Adrenal gland (tissue), 12 donors: ENCODE measurements around the gene BTBD6. TPM values are rescaled to one million over a fixed set of nuclear protein-coding genes. Genes with fewer than 3 reads are reported as not detected.

Source experiments
- DNase-seq, 7 donors: peaks; one replicate each; pipeline ENCODE4 v3.0.0-alpha.2; 2019 to 2020
- H3K27ac ChIP-seq, 5 donors: fragments of 200-600 bp; sonication (generic) in 4 of 5; 1 replicate in 3 of 5; 2 replicates in 2 of 5; pipeline versions ENCODE4 v1.5.1 to v1.8.0; 2016 to 2020; ENCODE audit warnings: mild to moderate bottlenecking in 1 of 5
- H3K27me3 ChIP-seq: fragments of 200-600 bp; 2 replicates; pipeline ENCODE4 v1.8.0; 2021
- H3K36me3 ChIP-seq, 2 donors: fragments of 200-600 bp; replicated peaks in 1 of 2; 1 replicate in 1 of 2; 2 replicates in 1 of 2; pipeline versions ENCODE4 v1.5.1 to v1.8.0; 2018 to 2022
- H3K4me1 ChIP-seq, 2 donors: fragments of 200-600 bp; replicated peaks in 1 of 2; 1 replicate in 1 of 2; 2 replicates in 1 of 2; pipeline versions ENCODE4 v1.5.1 to v1.8.0; 2018 to 2021
- H3K4me3 ChIP-seq, 4 donors: fragments of 200-600 bp; sonication (generic) in 3 of 4; one replicate each; pipeline ENCODE4 v1.5.1; 2016 to 2018
- H3K9me3 ChIP-seq, 3 donors: fragments of 200-600 bp; sonication (generic) in 1 of 3; replicated peaks in 1 of 3; 1 replicate in 2 of 3; 2 replicates in 1 of 3; pipeline versions ENCODE4 v1.5.1 to v1.8.0; 2016 to 2021
- POLR2A ChIP-seq, 2 donors: fragments of 450-650 bp; IDR thresholded peaks; one replicate each; pipeline ENCODE4 v1.6.1; 2017; ENCODE audit warnings: antibody characterized with exemption in 2 of 2, mild to moderate bottlenecking in 2 of 2, moderate library complexity in 1 of 2
- WGBS, 4 donors: extraction: QIAGEN DNeasy Blood & Tissue Kit in 2 of 4; methylation state at CpG; one replicate each; pipeline versions ENCODE4 v1.1.5 to v1.1.7; 2013 to 2017; 5-methylcytosine and 5-hydroxymethylcytosine counted together
- intact Hi-C, 2 donors: fragments of 100-400 bp; cut with DNase I; formaldehyde crosslinking; loops; one replicate each; pipeline versions ENCODE4 v1.14.1 to v1.15.0; 2022 to 2023
- polyA plus RNA-seq, 3 donors: library from polyadenylated mRNA; stranded (reverse); fragments of 200-250 nt in 2 of 3; fragments of 350-450 nt in 1 of 3; fragmentation: Illumina TruSeq in 1 of 3; extraction: RNeasy Lipid Tissue Mini Kit (QIAGEN cat#74804) in 1 of 3; gene quantifications; one replicate each; pipeline ENCODE4 v1.2.3, GENCODE V29; 2013 to 2014
- total RNA-seq, 9 donors: library from RNA; depleted of rRNA in 4 of 9; stranded (reverse); fragments of >200 nt in 4 of 9; fragments of 120-200 nt in 1 of 9; fragmentation: NEBNext Ultra II Directional in 1 of 9; extraction: Animal tissue kit (Norgen Biotek cat#: 25700) in 1 of 9; gene quantifications; one replicate each; pipeline versions ENCODE4 v1.1.0 to v1.2.4, GENCODE V29; 2013 to 2023
- TF ChIP-seq, protein P1 (sequence below), 6 experiments: fragments of 450-650 bp in 4 of 6; fragments of 200-600 bp in 2 of 6; sonication (generic) in 1 of 6; IDR thresholded peaks; 1 replicate in 5 of 6; 2 replicates in 1 of 6; pipeline versions ENCODE4 v1.5.1 to v1.8.0; 2016 to 2021; ENCODE audit warnings: antibody characterized with exemption in 6 of 6, mild to moderate bottlenecking in 2 of 6, moderate library complexity in 1 of 6
- donor health status: healthy with polysubstance abuse.
- donor health status: Bipolar disorder and iron deficiency.
- donor health status: DM: yes; HTN: yes; CAD: no.
- donor health status: DM: no; HTN: no; CAD: no.
- donor health status: DM: no; HTN: no; CAD: no.
- donor health status: DM: yes; HTN: yes; CAD: no.

BTBD6 gene
- total and polyA plus RNA-seq, 12 donors: 14.3 to 78.5 (median 33.6) TPM

DNA sequence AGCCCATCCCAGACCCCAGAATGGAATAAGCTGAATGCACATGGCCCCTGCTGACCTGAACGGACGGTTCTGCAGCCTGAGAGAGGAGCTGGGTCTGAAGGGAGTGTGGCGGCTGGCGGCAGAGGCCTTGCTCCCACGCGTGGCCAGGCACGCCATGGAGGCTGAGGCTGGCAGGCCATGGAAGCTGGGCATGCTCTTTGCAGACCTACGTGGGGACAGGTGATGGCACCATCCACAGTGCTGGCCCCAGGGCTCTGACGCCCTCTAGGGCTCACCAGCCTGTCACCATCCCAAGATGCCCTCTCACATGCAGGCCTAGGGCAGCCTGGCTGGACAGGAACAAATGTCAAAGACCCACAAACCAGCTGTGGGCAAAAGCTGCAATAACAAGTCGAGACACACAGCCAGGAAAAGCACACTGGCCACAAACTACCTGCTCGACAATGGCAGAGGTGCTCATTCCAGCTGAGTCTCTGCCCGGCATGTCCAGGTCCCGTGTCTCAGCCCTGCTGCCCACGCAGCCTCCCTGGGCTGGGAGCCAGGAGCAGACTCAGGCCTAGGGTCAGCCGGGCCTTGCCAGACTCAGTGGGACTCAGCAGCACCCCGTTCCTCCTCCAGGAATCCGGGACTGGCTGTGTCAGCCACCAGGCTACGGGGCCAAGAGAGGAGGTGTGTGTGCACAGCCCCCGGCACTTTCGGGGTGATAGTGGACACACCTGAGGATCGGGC is 19.7 kb downstream of the BTBD6 start:
- Histone ChIP-seq H3K27me3 (no peaks in the 10 kb centered on the region), H3K4me1 (no peaks in the 10 kb centered on the region), H3K4me3 (no peak overlapping the region), H3K27ac (no peak overlapping the region), H3K36me3 (peaks cover 0 to 6% of the 10 kb centered on the region in 2 donors), H3K9me3 (no peaks in the 10 kb centered on the region)
- intact Hi-C loops: no loop called here
- WGBS, 4 donors: 88 to 93% (median 91%) methylated on average over 10 to 21 of the region's 21 CpGs
- no peak for DNase-seq
- TF ChIP-seq, protein P1, sequence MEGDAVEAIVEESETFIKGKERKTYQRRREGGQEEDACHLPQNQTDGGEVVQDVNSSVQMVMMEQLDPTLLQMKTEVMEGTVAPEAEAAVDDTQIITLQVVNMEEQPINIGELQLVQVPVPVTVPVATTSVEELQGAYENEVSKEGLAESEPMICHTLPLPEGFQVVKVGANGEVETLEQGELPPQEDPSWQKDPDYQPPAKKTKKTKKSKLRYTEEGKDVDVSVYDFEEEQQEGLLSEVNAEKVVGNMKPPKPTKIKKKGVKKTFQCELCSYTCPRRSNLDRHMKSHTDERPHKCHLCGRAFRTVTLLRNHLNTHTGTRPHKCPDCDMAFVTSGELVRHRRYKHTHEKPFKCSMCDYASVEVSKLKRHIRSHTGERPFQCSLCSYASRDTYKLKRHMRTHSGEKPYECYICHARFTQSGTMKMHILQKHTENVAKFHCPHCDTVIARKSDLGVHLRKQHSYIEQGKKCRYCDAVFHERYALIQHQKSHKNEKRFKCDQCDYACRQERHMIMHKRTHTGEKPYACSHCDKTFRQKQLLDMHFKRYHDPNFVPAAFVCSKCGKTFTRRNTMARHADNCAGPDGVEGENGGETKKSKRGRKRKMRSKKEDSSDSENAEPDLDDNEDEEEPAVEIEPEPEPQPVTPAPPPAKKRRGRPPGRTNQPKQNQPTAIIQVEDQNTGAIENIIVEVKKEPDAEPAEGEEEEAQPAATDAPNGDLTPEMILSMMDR (IDR thresholded peaks at IDR 0.05): no peak
- no peak for TF ChIP-seq POLR2A (IDR thresholded peaks at IDR 0.05)

DNA sequence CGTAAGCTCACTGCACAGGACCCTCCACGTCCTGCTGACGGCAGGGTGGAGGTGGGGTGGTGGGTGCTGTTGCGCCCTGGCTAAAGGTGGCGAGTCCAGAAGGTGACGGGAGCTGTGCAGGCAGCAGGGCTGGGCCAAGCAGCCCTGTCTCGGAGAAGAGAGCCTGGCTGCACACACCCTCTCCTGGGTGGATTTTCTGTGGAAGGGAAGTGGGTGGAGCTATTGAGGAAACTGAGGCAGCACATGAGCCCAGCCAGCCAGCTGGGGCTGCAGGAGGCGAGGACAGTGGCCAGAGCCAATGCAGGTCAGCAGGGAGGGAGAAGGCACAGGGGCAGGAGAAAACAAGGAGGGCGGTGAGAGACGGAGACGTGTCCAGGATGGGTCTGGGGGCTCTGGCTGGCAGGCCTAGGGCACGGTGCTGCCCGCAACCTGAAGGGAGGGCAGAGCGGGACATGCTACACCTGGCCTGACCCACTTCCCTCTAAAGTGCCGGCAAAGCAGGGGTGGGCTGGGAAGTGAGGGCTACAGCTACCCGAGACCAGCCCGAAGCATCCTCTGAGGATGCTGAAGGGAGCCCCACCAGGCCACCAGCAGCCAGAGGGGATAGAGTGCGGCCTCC is 20.5 kb downstream of the BTBD6 start:
- intact Hi-C loops: no loop called here
- Histone ChIP-seq H3K4me3 (no peak overlapping the region), H3K9me3 (no peaks in the 10 kb centered on the region), H3K27ac (no peak overlapping the region), H3K36me3 (peaks cover 0 to 6% of the 10 kb centered on the region in 2 donors), H3K27me3 (no peaks in the 10 kb centered on the region), H3K4me1 (no peaks in the 10 kb centered on the region)
- no peak for DNase-seq
- 86 to 95% (median 89%) methylated on average over 15 to 18 of the region's 18 CpGs for WGBS, 4 donors
- TF ChIP-seq, protein P1 (IDR thresholded peaks at IDR 0.05): no peak
- no peak for TF ChIP-seq POLR2A (IDR thresholded peaks at IDR 0.05)

DNA sequence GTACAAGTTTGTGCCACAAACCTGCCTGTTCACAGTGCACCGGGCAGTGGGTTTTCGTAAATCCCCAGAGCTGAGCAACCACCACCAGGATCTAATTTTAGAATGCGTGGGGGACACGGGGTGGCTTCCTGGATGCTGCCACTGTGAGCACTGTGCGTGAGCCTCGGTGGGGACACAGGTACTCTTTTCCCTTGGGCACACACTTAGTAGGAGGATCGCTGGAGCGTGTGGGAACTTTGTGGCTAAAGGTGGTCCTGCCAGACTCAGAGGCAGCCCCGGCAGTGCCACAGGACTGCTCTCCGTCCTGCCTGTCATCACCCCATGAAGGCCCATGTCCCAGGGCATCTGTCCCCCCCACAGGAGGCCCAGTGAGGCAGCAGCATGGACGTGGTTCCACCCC is 21.1 kb downstream of the BTBD6 start:
- H3K27ac ChIP-seq: no peak overlapping the region
- no peaks in the 10 kb centered on the region for H3K9me3 ChIP-seq
- peaks cover 0 to 2% of the 10 kb centered on the region in 2 donors for H3K36me3 ChIP-seq
- WGBS, 4 donors: 84 to 95% (median 89%) methylated on average over 8 to 11 of the region's 11 CpGs
- H3K4me3 ChIP-seq: no peak overlapping the region
- no peaks in the 10 kb centered on the region for H3K27me3 ChIP-seq
- no peak for DNase-seq
- no peaks in the 10 kb centered on the region for H3K4me1 ChIP-seq
- intact Hi-C loops: no loop called here
- TF ChIP-seq POLR2A (IDR thresholded peaks at IDR 0.05): no peak
- TF ChIP-seq, protein P1 (IDR thresholded peaks at IDR 0.05): no peak

DNA sequence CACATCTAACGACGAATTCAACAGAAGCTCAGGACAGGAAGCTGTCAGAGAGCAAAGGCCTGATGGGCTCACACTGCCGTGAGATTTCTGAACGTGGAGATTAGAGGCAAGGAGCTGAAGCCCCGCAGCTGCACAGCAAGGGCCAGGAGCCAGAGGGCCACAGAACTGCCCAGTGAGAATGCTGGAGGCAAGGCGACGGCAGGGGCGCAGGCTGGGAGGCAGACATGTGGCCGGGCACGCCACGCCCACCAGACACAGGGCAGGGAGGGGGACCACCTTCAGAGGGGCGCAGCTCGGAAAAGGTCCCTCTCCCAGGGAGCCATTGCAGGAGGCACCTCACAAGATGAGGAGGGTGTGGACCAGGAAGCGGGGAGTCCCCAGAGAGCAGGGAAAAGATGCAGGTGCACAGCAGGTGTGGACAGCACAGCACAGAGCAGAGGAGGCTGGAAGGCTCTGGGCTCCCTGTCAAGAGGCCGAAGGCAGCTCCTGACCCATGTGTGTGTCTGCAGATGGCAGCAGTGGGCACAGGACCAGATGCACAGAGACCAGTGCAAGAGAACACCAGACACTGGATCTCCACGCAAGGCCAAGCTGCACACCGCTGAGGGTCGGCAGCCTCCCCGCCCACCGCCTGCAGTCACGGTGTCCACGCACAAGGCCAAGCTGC is 23.0 kb downstream of the BTBD6 start:
- no peaks in the 10 kb centered on the region for H3K36me3 ChIP-seq
- TF ChIP-seq, protein P1 (IDR thresholded peaks at IDR 0.05): no peak
- no peak for TF ChIP-seq POLR2A (IDR thresholded peaks at IDR 0.05)
- no peaks in the 10 kb centered on the region for H3K4me1 ChIP-seq
- no peaks in the 10 kb centered on the region for H3K27me3 ChIP-seq
- no peak for DNase-seq
- H3K4me3 ChIP-seq: no peak overlapping the region
- 83 to 93% (median 87%) methylated on average over 15 to 22 of the region's 22 CpGs for WGBS, 4 donors
- H3K9me3 ChIP-seq: no peaks in the 10 kb centered on the region
- intact Hi-C loops: no loop called here
- H3K27ac ChIP-seq: no peak overlapping the region
